Upper lobe of right lung (tissue), 1 donor: ENCODE results near the gene CXCL5. TPM values are rescaled to one million over a fixed set of nuclear protein-coding genes. Genes with fewer than 3 reads are reported as not detected.

Experiments
- ATAC-seq: fragments of 200-7000 bp; cut with Tn5 transposase; one replicate; pipeline ENCODE4 v1.9.1; 2020; ENCODE audit warnings: mild to moderate bottlenecking, moderate library complexity
- DNase-seq: peaks from one replicate; pipeline ENCODE4 v3.0.0-alpha.2; 2020
- H3K27ac ChIP-seq: fragments of 200-600 bp; one replicate; pipeline ENCODE4 v1.8.0; 2022
- H3K27me3 ChIP-seq: fragments of 200-600 bp; one replicate; pipeline ENCODE4 v1.8.0; 2022; ENCODE audit warnings: mild to moderate bottlenecking
- H3K36me3 ChIP-seq: fragments of 200-600 bp; one replicate; pipeline ENCODE4 v1.8.0; 2022
- H3K4me1 ChIP-seq: fragments of 200-600 bp; one replicate; pipeline ENCODE4 v1.8.0; 2022
- H3K4me3 ChIP-seq: fragments of 200-600 bp; one replicate; pipeline ENCODE4 v1.8.0; 2022; ENCODE audit warnings: mild to moderate bottlenecking
- H3K9me3 ChIP-seq: fragments of 200-600 bp; one replicate; pipeline ENCODE4 v1.8.0; 2022
- CTCF ChIP-seq: fragments of 200-600 bp; IDR thresholded peaks from one replicate; pipeline ENCODE4 v1.8.0; 2022; ENCODE audit warnings: antibody characterized with exemption
- intact Hi-C: fragments of 100-400 bp; cut with DNase I; formaldehyde crosslinking; loops from one replicate; pipeline ENCODE4 v1.11.0; 2022
- total RNA-seq: library from RNA; stranded (reverse); fragmentation: NEBNext Ultra II Directional; extraction: Animal tissue kit (Norgen Biotek cat#: 25700); gene quantifications from one replicate; pipeline ENCODE4 v1.2.1, GENCODE V29; 2021
- donor health status: DM: no; HTN: yes; CAD: no; lungs with severe emphysema.

CXCL5 gene
- total RNA-seq, 1 donor from 2014 or later = 7.2 TPM

- ATAC-seq = no peak
- no peak overlapping the region for H3K27ac ChIP-seq
- peaks cover 11% of the 10 kb centered on the region for H3K9me3 ChIP-seq
- DNase-seq = no peak
- no peak overlapping the region for H3K4me3 ChIP-seq
- H3K36me3 ChIP-seq = no peaks in the 10 kb centered on the region
- no peaks in the 10 kb centered on the region for H3K27me3 ChIP-seq
- no peak for TF ChIP-seq CTCF
- intact Hi-C loops = no loop called here
- H3K4me1 ChIP-seq = no peaks in the 10 kb centered on the region
These were observed 24.1 kb downstream of the CXCL5 start for GRCh38 chr4:73974352-73974751.

- H3K4me1 ChIP-seq = no peaks in the 10 kb centered on the region
- intact Hi-C loops = no loop called here
- no peaks in the 10 kb centered on the region for H3K27me3 ChIP-seq
- no peak for TF ChIP-seq CTCF
- H3K9me3 ChIP-seq = peaks cover 11% of the 10 kb centered on the region
- no peak overlapping the region for H3K4me3 ChIP-seq
- no peak overlapping the region for H3K27ac ChIP-seq
- no peak for DNase-seq
- H3K36me3 ChIP-seq = no peaks in the 10 kb centered on the region
- ATAC-seq = no peak
These were observed 27.5 kb downstream of the CXCL5 start for GRCh38 chr4:73970945-73971344.

GRCh38 chr4:73970011-73970410, 28.5 kb downstream of the CXCL5 start:
- Histone ChIP-seq H3K27me3 (no peaks in the 10 kb centered on the region), H3K27ac (no peak overlapping the region), H3K36me3 (no peaks in the 10 kb centered on the region), H3K4me3 (no peak overlapping the region), H3K4me1 (no peaks in the 10 kb centered on the region), H3K9me3 (peaks cover 11% of the 10 kb centered on the region)
- intact Hi-C loops = no loop called here
- no peak for TF ChIP-seq CTCF
- ATAC-seq (no peak), DNase-seq (no peak)

- Histone ChIP-seq H3K27me3 (no peaks in the 10 kb centered on the region), H3K4me3 (no peak overlapping the region), H3K9me3 (peaks cover 5% of the 10 kb centered on the region), H3K27ac (no peak overlapping the region), H3K36me3 (no peaks in the 10 kb centered on the region), H3K4me1 (no peaks in the 10 kb centered on the region)
- intact Hi-C loops = no loop called here
- no peak for TF ChIP-seq CTCF
- ATAC-seq = no peak
- DNase-seq = no peak
These were observed 30.6 kb downstream of the CXCL5 start for GRCh38 chr4:73967866-73968265.

GRCh38 chr4:73964862-73965611, 33.4 kb downstream of the CXCL5 start:
- Histone ChIP-seq H3K4me1 (no peaks in the 10 kb centered on the region), H3K9me3 (no peaks in the 10 kb centered on the region), H3K27ac (no peak overlapping the region), H3K27me3 (no peaks in the 10 kb centered on the region), H3K4me3 (no peak overlapping the region), H3K36me3 (no peaks in the 10 kb centered on the region)
- TF ChIP-seq CTCF = peak; percentile 26
- DNase-seq (peak; percentile 65), ATAC-seq (peak; percentile 89)
- intact Hi-C loops = no loop called here
